Chondrocyte (in vitro differentiated cells): ENCODE measurements around the gene POFUT2. TPM values are rescaled to one million over a fixed set of nuclear protein-coding genes. Genes with fewer than 3 reads are reported as not detected.

Experiments
- DNase-seq: peaks from one replicate; pipeline ENCODE4 v3.0.0; 2021; ENCODE audit warnings: mixed read lengths, low spot score
- H3K27ac Mint-ChIP-seq: one replicate; pipeline ENCODE4 v1.8.0; 2021; ENCODE audit warnings: mild to moderate bottlenecking, moderate library complexity, mixed read lengths; ENCODE audit not compliant: unreplicated experiment
- H3K27me3 Mint-ChIP-seq: 2 replicates; pipeline ENCODE4 v1.8.0; 2021; ENCODE audit warnings: low read depth, mixed read lengths
- H3K36me3 Mint-ChIP-seq: 2 replicates; pipeline ENCODE4 v1.8.0; 2021; ENCODE audit warnings: low read depth, mixed read lengths
- H3K4me1 Mint-ChIP-seq: 2 replicates; pipeline ENCODE4 v1.8.0; 2021; ENCODE audit warnings: low read depth, mild to moderate bottlenecking, mixed read lengths
- H3K4me3 Mint-ChIP-seq: one replicate; pipeline ENCODE4 v1.8.0; 2021; ENCODE audit warnings: mild to moderate bottlenecking, moderate library complexity, mixed read lengths; ENCODE audit not compliant: unreplicated experiment
- H3K9me3 Mint-ChIP-seq: 2 replicates; pipeline ENCODE4 v1.8.0; 2021; ENCODE audit warnings: low read depth, mixed read lengths
- CTCF ChIP-seq: fragments of 200-600 bp; sonication (generic); IDR thresholded peaks from 2 replicates; pipeline ENCODE4 v1.5.0; 2021; ENCODE audit warnings: antibody characterized with exemption, mild to moderate bottlenecking, moderate library complexity
- total RNA-seq: library from RNA; stranded (reverse); gene quantifications from 3 replicates; pipeline ENCODE4 v1.2.1, GENCODE V29; 2021

The POFUT2 gene
- total RNA-seq, 1 donor from 2014 or later, result 73.6 TPM

GRCh38 chr21:45267390-45267760 is 20.3 kb downstream of the POFUT2 start:
- Mint-ChIP-seq H3K4me3 (no peak overlapping the region), H3K27me3 (no peaks in the 10 kb centered on the region), H3K9me3 (no peaks in the 10 kb centered on the region), H3K4me1 (peaks cover 8% of the 10 kb centered on the region), H3K36me3 (peaks cover 37% of the 10 kb centered on the region), H3K27ac (peak overlapping the region; percentile 39)
- DNase-seq, result no peak
- no peak for TF ChIP-seq CTCF

- H3K27ac Mint-ChIP-seq, result peak overlapping the region; percentile 39
- H3K36me3 Mint-ChIP-seq, result peaks cover 39% of the 10 kb centered on the region
- H3K4me1 Mint-ChIP-seq, result peaks cover 8% of the 10 kb centered on the region
- H3K27me3 Mint-ChIP-seq, result no peaks in the 10 kb centered on the region
- no peak for TF ChIP-seq CTCF
- no peaks in the 10 kb centered on the region for H3K9me3 Mint-ChIP-seq
- no peak for DNase-seq
- no peak overlapping the region for H3K4me3 Mint-ChIP-seq
Measured at GRCh38 chr21:45266518-45267389, 20.9 kb downstream of the POFUT2 start.

GRCh38 chr21:45265721-45266517 is 21.8 kb downstream of the POFUT2 start:
- Mint-ChIP-seq H3K27me3 (no peaks in the 10 kb centered on the region), H3K4me3 (no peak overlapping the region), H3K4me1 (peaks cover 8% of the 10 kb centered on the region), H3K9me3 (no peaks in the 10 kb centered on the region), H3K27ac (no peak overlapping the region), H3K36me3 (peaks cover 39% of the 10 kb centered on the region)
- no peak for TF ChIP-seq CTCF
- no peak for DNase-seq

GRCh38 chr21:45264912-45265515 is 22.7 kb downstream of the POFUT2 start:
- no peak for DNase-seq
- H3K4me1 Mint-ChIP-seq, result peaks cover 8% of the 10 kb centered on the region
- peaks cover 39% of the 10 kb centered on the region for H3K36me3 Mint-ChIP-seq
- TF ChIP-seq CTCF, result no peak
- H3K27ac Mint-ChIP-seq, result no peak overlapping the region
- H3K9me3 Mint-ChIP-seq, result no peaks in the 10 kb centered on the region
- no peak overlapping the region for H3K4me3 Mint-ChIP-seq
- H3K27me3 Mint-ChIP-seq, result no peaks in the 10 kb centered on the region
